Esophagus muscularis mucosa (tissue), 2 donors: ENCODE data around the gene ITSN2.

Experiments used
- EP300 ChIP-seq: sonication (generic); formaldehyde crosslinking; IDR thresholded peaks from one replicate; pipeline ENCODE4 v1.6.1; 2017; ENCODE audit warnings: antibody characterized with exemption
- POLR2A ChIP-seq: fragments of 450-650 bp; IDR thresholded peaks from one replicate; pipeline ENCODE4 v1.6.1; 2017; ENCODE audit warnings: antibody characterized with exemption, moderate library complexity, mild to moderate bottlenecking, low read depth

- TF ChIP-seq POLR2A (no peak), EP300 (no peak)
Observed at GRCh38 chr2:24160761-24161160, 199.6 kb downstream of the ITSN2 start.
